ENCODE results near the gene CSNK1A1L.
"Not testable (repeated sequence)": the region's sequence is repeated elsewhere in the genome, so short reads cannot be mapped to it uniquely, and the experiment has no call there.

The CSNK1A1L gene

GRCh38 chr13:37059848-37060192 lies 45.6 kb downstream of the CSNK1A1L start:
- Histone ChIP-seq H3K4me3 (replicated peaks; ENCODE audit: low read depth, low read length) (peak overlapping the region; percentile 89), H3K36me3 (ENCODE audit: control insufficient read depth, insufficient read depth, low read length) (no peaks in the 10 kb centered on the region), H3K27me3 (replicated peaks; ENCODE audit: control insufficient read depth, insufficient read depth, low read length) (no peaks in the 10 kb centered on the region)
- TF ChIP-seq CTCF (IDR thresholded peaks at IDR 0.05; ENCODE audit: insufficient read depth, low read length, poor library complexity, severe bottlenecking) = no peak
- DNase-seq (ENCODE audit: extremely low read depth, insufficient read length) = no peak

DNA sequence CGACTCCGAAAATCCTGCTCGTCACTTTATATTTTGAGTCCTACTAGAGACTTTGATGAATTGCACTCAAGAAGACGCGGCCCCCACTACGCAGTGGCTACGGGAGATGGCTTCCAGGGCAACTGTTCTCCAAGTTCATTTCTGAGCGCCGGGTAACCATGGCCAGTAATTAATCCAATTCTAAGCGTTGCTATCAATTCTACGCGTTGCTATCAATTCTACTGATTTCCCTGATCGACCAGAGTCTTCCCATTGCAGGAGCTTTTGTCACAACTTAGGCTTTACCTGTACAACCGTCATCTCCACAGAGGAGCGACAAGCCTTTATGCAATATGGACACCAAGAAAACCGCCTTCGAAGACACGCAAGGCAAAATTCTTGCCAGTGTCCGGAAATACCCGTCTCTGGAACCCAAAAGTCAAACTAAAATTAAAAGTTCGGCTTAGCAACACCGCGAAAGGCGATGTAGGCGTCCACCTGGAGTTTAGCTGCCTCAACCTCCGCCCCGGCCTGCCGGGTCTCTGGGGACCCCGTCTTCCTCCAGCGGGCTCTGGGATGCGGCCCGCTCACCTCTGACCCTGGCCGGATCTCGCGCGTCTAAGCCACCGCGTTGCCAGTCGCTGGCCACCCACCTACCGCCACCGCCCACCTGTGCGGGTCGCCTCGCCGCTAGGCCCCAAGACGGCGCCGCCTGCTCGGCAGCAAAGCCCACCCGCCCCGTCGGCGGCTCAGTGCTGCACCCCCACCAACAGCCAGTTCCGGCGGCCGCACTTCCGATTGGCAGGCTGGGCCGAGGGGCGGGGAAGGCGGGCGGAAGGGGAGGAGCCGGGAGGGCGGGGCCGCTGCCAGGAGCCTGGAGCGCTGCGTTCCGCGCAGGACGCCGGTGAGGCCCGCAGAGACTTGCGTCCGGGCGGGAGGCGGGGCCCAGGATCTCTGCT lies 46.3 kb downstream of the CSNK1A1L start, which contains the start of gene SUPT20H:
Gene SUPT20H, minus strand, starts transcription at position 779 of the 938 bp plus-strand sequence. CDS start 8,198 bp downstream, outside the sequence.
- Histone ChIP-seq H3K27me3 (replicated peaks; ENCODE audit: control insufficient read depth, insufficient read depth, low read length) (no peaks in the 10 kb centered on the region), H3K36me3 (ENCODE audit: control insufficient read depth, insufficient read depth, low read length) (no peaks in the 10 kb centered on the region), H3K4me3 (replicated peaks; ENCODE audit: low read depth, low read length) (peak within 1 kb of the TSS; percentile 89)
- DNase-seq (ENCODE audit: extremely low read depth, insufficient read length) = peak; percentile 96
- no peak for TF ChIP-seq CTCF (IDR thresholded peaks at IDR 0.05; ENCODE audit: insufficient read depth, low read length, poor library complexity, severe bottlenecking)

GRCh38 chr13:37056228-37056627 lies 49.2 kb downstream of the CSNK1A1L start:
- not testable (repeated sequence) for H3K27me3 ChIP-seq (replicated peaks; ENCODE audit: control insufficient read depth, insufficient read depth, low read length); DNase-seq (ENCODE audit: extremely low read depth, insufficient read length); H3K36me3 ChIP-seq (ENCODE audit: control insufficient read depth, insufficient read depth, low read length); H3K4me3 ChIP-seq (replicated peaks; ENCODE audit: low read depth, low read length)
